Keratinocyte (primary cell): Measurements from ENCODE around the gene RNF44.

Experiments
- EZH2 ChIP-seq: IDR thresholded peaks from one replicate; pipeline ENCODE4 v1.6.1; 2012; ENCODE audit warnings: inconsistent platforms, mild to moderate bottlenecking, low read length, moderate library complexity
- TF ChIP-seq, protein P1 (sequence below), 3 experiments: IDR thresholded peaks in 1 of 3; conservative IDR thresholded peaks in 1 of 3; optimal IDR thresholded peaks in 1 of 3; 2 replicates in 2 of 3; 3 replicates in 1 of 3; pipeline versions ENCODE3 to v1.5.1; 2011; ENCODE audit warnings: low read length in 3 of 3, mild to moderate bottlenecking in 3 of 3, moderate library complexity in 2 of 3, control low read depth in 1 of 3, inconsistent platforms in 1 of 3; ENCODE audit not compliant: insufficient read depth in 2 of 3; ENCODE audit errors: extremely low read depth in 1 of 3

- TF ChIP-seq, protein P1, sequence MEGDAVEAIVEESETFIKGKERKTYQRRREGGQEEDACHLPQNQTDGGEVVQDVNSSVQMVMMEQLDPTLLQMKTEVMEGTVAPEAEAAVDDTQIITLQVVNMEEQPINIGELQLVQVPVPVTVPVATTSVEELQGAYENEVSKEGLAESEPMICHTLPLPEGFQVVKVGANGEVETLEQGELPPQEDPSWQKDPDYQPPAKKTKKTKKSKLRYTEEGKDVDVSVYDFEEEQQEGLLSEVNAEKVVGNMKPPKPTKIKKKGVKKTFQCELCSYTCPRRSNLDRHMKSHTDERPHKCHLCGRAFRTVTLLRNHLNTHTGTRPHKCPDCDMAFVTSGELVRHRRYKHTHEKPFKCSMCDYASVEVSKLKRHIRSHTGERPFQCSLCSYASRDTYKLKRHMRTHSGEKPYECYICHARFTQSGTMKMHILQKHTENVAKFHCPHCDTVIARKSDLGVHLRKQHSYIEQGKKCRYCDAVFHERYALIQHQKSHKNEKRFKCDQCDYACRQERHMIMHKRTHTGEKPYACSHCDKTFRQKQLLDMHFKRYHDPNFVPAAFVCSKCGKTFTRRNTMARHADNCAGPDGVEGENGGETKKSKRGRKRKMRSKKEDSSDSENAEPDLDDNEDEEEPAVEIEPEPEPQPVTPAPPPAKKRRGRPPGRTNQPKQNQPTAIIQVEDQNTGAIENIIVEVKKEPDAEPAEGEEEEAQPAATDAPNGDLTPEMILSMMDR (optimal IDR thresholded peaks at IDR 0.05 in 1 of 3, IDR thresholded peaks at IDR 0.05 in 1 of 3, conservative IDR thresholded peaks at IDR 0.05 in 1 of 3; ENCODE audit: extremely low read depth in 1 of 3, insufficient read depth in 2 of 3, low read length in 3 of 3) = no peak
- TF ChIP-seq EZH2 = no peak
Observed at GRCh38 chr5:176552332-176552869, 15.2 kb upstream of the RNF44 start.
